Muscle layer of duodenum (tissue), 2 donors: ENCODE data around the gene WFIKKN2.

ENCODE experiments used
- H3K27ac ChIP-seq: one replicate; pipeline ENCODE4 v1.7.0; 2013; ENCODE audit warnings: mild to moderate bottlenecking, low read length
- H3K27me3 ChIP-seq: one replicate; pipeline ENCODE4 v1.7.0; 2013; ENCODE audit warnings: low read depth, mild to moderate bottlenecking, control low read depth, low read length
- H3K36me3 ChIP-seq, 2 donors: one replicate each; pipeline ENCODE4 v1.7.0; 2013; ENCODE audit warnings: low read length in 2 of 2, control low read depth in 1 of 2, mild to moderate bottlenecking in 1 of 2; ENCODE audit not compliant: insufficient read depth in 2 of 2, control insufficient read depth in 1 of 2
- H3K4me1 ChIP-seq, 2 donors: one replicate each; pipeline ENCODE4 v1.7.0; 2013; ENCODE audit warnings: low read length in 2 of 2, mild to moderate bottlenecking in 2 of 2, control low read depth in 1 of 2, moderate library complexity in 1 of 2; ENCODE audit not compliant: insufficient read depth in 2 of 2, control insufficient read depth in 1 of 2
- H3K4me3 ChIP-seq, 2 donors: one replicate each; pipeline ENCODE4 v1.7.0; 2013; ENCODE audit warnings: low read length in 2 of 2, low read depth in 1 of 2, mild to moderate bottlenecking in 1 of 2
- H3K9me3 ChIP-seq, 2 donors: one replicate each; pipeline ENCODE4 v1.7.0; 2013; ENCODE audit warnings: low read length in 2 of 2, control low read depth in 1 of 2, mild to moderate bottlenecking in 1 of 2; ENCODE audit not compliant: control insufficient read depth in 1 of 2
- donor health status: healthy.

Gene WFIKKN2

DNA sequence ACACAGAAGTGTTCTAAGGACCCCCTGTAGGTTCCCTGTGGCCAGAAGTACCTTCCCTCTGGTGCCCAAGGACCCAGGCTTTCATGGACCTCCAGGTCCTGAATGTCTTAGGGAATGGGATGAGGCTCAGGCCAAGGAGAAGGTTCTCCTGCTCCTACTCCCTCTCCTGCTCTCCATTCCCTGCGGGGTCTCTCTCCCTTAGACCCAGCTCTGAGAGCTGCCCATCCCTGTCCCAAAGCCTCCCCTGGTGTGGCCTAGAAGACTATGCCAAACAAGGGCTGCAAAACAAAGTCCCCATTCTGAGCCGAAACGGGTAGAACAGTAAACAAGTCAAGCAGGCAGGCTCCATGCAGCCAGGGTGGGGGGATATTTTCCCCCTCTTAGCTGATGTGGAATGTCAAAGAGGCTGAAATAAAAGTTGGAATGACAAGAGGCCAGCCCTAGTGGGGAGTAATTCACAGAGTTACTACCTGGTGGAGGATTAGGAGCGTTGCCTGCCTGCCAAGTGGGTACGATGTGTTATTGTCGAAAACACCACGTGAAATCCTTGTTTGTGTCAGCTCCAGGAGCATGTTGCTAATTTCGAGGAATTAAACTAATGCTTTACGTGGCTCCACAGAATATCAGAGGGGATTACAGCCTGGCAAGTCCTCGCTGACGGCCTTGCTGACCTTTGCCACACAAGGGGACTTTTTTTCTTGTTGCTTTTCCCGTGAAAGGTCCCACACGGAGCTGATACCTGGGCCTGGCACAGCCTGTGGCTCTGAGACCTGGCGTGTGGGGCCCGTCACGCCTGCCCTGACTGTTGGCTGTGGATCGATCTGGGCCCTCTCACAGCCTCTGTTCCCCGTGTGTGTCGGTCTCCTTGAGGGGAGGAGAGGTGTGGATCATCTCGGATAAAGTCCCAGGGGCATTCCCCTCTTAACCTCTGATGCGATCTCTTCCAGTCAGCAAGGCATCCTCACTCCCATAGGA lies 2.9 kb downstream of the WFIKKN2 start:
- Histone ChIP-seq H3K27me3 (peaks cover 5% of the 10 kb centered on the region), H3K9me3 (no peaks in the 10 kb centered on the region), H3K4me3 (no peak overlapping the region), H3K4me1 (peaks cover 0 to 8% of the 10 kb centered on the region in 2 donors), H3K27ac (no peak overlapping the region), H3K36me3 (no peaks in the 10 kb centered on the region)

DNA sequence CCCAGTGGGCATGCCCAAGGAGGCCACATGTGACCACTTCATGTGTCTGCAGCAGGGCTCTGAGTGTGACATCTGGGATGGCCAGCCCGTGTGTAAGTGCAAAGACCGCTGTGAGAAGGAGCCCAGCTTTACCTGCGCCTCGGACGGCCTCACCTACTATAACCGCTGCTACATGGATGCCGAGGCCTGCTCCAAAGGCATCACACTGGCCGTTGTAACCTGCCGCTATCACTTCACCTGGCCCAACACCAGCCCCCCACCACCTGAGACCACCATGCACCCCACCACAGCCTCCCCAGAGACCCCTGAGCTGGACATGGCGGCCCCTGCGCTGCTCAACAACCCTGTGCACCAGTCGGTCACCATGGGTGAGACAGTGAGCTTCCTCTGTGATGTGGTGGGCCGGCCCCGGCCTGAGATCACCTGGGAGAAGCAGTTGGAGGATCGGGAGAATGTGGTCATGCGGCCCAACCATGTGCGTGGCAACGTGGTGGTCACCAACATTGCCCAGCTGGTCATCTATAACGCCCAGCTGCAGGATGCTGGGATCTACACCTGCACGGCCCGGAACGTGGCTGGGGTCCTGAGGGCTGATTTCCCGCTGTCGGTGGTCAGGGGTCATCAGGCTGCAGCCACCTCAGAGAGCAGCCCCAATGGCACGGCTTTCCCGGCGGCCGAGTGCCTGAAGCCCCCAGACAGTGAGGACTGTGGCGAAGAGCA lies 4.4 kb downstream of the WFIKKN2 start:
- Histone ChIP-seq H3K4me3 (no peak overlapping the region), H3K9me3 (no peaks in the 10 kb centered on the region), H3K4me1 (peaks cover 0 to 4% of the 10 kb centered on the region in 2 donors), H3K27ac (no peak overlapping the region), H3K36me3 (no peaks in the 10 kb centered on the region), H3K27me3 (no peaks in the 10 kb centered on the region)

DNA sequence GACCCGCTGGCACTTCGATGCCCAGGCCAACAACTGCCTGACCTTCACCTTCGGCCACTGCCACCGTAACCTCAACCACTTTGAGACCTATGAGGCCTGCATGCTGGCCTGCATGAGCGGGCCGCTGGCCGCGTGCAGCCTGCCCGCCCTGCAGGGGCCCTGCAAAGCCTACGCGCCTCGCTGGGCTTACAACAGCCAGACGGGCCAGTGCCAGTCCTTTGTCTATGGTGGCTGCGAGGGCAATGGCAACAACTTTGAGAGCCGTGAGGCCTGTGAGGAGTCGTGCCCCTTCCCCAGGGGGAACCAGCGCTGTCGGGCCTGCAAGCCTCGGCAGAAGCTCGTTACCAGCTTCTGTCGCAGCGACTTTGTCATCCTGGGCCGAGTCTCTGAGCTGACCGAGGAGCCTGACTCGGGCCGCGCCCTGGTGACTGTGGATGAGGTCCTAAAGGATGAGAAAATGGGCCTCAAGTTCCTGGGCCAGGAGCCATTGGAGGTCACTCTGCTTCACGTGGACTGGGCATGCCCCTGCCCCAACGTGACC lies 5.0 kb downstream of the WFIKKN2 start:
- H3K36me3 ChIP-seq, result no peaks in the 10 kb centered on the region
- no peaks in the 10 kb centered on the region for H3K27me3 ChIP-seq

DNA sequence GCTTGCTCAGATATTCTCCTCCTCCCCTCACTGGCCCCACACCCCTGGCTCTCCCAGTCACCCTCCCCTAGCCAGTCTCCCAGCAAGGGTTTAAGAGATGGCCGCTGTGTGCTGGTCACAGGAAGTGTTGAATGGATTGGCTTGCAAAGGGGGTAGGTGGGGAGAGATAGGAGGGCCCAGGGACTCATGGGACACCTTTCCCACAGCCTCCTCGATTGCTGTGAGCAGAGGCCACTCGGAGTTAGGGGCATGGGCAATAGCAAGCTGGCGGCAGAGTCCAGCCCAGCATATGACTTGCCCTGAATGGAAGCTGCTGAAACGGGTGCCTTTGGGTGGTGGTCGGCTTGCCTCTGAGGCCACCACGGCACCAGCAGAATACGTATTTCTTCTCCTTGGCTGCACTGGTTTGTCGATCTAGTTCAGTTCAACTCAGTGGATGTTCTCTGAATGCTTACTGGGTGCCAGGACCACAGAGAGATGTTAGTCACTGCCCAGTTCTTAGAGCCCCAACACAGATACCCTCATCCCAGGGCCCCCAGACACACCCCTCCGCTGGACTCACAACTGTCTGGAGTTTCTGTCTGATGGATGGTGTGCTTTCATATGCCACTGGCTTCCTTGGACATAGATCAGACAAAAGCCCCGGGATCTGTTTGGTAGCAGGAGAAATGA lies 6.0 kb downstream of the WFIKKN2 start:
- Histone ChIP-seq H3K27me3 (no peaks in the 10 kb centered on the region), H3K9me3 (no peaks in the 10 kb centered on the region), H3K4me1 (no peaks in the 10 kb centered on the region), H3K4me3 (no peak overlapping the region), H3K27ac (no peak overlapping the region), H3K36me3 (no peaks in the 10 kb centered on the region)

More for the DNA sequence above, 5.0 kb downstream of the WFIKKN2 start:
- H3K4me3 ChIP-seq, result no peak overlapping the region
- no peak overlapping the region for H3K27ac ChIP-seq
- peaks cover 0 to 4% of the 10 kb centered on the region in 2 donors for H3K4me1 ChIP-seq
- no peaks in the 10 kb centered on the region for H3K9me3 ChIP-seq

DNA sequence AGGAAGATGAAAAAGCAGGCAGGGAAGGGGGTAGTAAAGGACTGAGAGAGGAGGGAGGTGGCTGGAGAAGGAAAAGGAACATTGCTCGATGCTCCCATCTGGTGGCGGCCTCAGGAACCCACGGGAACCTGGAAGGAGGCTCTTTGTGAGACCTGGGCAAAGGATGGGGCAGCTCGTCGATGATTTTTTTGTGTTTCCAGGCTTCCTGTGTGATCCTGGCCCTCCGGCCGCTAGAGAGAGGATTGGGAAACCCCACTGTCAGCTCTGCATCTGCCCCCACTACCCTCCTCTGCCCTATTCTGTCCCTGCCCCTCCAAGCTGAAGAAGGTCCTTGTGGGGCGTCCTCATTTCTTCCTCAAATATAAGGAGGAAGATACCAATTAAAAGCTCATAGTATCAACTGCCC lies 6.6 kb downstream of the WFIKKN2 start:
- H3K4me3 ChIP-seq, result no peak overlapping the region
- H3K27me3 ChIP-seq, result no peaks in the 10 kb centered on the region
- no peaks in the 10 kb centered on the region for H3K9me3 ChIP-seq
- H3K36me3 ChIP-seq, result no peaks in the 10 kb centered on the region
- H3K4me1 ChIP-seq, result no peaks in the 10 kb centered on the region
- no peak overlapping the region for H3K27ac ChIP-seq

DNA sequence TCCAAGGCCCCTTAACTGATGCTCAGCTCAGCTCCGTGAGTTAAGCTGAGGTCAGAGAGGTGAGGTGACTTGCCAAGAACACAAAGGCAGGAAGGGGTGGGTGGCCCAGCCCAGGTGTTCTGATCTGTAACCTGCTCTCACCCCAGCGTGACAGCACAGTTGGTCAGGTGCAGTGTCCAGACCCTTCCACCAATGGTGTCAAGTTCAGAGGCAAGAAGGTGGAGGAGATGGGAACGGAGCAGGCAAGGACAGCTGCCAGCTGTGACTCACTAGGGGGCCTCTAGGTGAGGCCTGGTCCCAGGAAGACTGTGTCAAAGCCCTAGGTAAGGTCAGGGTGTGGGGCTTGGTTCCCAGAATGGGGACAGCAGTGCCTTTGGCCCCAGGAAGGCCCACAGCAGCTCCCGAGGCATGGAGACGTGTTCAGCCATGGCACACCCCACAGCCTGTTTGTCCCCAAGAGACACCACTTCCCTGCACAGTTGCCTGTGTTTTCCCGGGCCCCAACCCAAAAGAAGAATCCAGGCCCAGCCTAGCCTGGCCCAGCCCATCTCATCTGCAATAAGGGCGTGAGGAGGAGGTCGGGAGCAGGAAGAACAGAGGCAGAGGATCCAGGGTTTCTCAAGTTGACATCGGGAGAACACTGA lies 7.2 kb downstream of the WFIKKN2 start:
- Histone ChIP-seq H3K4me3 (no peak overlapping the region), H3K36me3 (no peaks in the 10 kb centered on the region), H3K27me3 (no peaks in the 10 kb centered on the region)

DNA sequence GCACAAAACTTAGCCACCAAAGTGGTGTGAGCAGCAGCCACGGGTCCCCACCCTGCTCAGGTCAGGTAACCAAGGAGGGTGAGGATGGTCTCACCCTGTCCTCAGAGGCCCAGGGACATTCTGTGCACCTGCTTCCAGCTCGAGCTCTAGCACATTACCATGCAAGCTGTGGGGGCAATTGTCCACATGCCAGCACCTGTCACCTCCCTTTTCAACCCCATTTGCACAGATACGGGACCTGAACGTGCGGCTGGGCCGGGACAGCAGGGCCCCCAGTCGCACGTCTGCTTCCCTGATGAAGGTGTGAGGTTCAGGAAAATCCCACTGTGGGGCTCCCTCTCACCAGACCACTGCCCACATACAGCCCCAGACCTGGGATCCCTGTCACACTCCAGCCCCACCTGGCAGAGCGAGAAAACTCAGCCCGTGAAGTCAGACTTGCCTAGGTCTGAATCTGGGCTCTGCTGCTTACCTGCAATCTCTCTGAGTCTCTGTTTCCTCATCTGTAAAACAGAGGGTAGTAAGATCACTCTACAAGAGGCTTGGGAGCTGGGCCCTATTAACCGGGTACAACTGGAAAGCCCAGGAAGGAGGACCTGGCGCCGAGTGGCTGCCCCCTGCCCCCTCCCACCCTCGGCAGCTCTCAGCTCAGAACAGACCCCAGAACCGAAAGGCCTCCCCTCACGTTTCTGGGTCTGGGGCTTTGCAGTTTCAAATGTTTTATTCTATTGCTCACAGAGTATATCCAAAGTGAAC lies 7.9 kb downstream of the WFIKKN2 start:
- Histone ChIP-seq H3K27me3 (no peaks in the 10 kb centered on the region), H3K9me3 (no peaks in the 10 kb centered on the region), H3K4me1 (no peaks in the 10 kb centered on the region), H3K27ac (no peak overlapping the region), H3K4me3 (no peak overlapping the region), H3K36me3 (no peaks in the 10 kb centered on the region)

More for the DNA sequence above, 7.2 kb downstream of the WFIKKN2 start:
- Histone ChIP-seq H3K9me3 (no peaks in the 10 kb centered on the region), H3K4me1 (no peaks in the 10 kb centered on the region), H3K27ac (no peak overlapping the region)

DNA sequence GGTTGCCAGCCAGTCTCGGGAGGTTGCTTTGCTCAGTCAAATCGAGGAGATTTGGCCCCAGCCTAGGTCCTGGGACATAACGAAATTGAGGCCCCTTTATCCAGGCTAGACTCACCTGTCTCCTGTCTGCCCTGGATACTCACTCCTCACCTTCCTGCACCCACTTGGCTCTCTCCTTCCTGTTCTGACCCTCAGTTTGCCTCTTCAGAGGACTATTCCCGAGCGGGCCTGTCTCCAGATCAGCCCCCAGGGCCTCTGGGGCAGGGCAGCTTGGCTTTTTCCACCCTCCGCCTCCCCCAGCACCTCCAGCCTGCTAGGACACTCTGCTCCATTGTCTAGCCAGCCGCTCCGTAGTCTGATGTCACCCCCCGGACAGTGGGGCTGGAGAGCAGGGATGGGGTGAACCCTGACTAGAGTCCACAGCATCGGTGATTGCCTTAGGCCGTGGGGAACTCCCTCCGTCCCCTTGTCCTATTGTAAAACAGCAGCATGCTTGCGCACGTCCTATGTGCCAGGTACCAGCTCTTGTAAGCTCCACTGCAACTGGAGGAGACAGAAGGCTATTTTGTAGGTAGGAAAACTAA lies 8.8 kb downstream of the WFIKKN2 start:
- H3K4me3 ChIP-seq, result no peak overlapping the region
- no peaks in the 10 kb centered on the region for H3K36me3 ChIP-seq
- no peaks in the 10 kb centered on the region for H3K9me3 ChIP-seq
- no peaks in the 10 kb centered on the region for H3K27me3 ChIP-seq
- no peak overlapping the region for H3K27ac ChIP-seq
- H3K4me1 ChIP-seq, result no peaks in the 10 kb centered on the region

DNA sequence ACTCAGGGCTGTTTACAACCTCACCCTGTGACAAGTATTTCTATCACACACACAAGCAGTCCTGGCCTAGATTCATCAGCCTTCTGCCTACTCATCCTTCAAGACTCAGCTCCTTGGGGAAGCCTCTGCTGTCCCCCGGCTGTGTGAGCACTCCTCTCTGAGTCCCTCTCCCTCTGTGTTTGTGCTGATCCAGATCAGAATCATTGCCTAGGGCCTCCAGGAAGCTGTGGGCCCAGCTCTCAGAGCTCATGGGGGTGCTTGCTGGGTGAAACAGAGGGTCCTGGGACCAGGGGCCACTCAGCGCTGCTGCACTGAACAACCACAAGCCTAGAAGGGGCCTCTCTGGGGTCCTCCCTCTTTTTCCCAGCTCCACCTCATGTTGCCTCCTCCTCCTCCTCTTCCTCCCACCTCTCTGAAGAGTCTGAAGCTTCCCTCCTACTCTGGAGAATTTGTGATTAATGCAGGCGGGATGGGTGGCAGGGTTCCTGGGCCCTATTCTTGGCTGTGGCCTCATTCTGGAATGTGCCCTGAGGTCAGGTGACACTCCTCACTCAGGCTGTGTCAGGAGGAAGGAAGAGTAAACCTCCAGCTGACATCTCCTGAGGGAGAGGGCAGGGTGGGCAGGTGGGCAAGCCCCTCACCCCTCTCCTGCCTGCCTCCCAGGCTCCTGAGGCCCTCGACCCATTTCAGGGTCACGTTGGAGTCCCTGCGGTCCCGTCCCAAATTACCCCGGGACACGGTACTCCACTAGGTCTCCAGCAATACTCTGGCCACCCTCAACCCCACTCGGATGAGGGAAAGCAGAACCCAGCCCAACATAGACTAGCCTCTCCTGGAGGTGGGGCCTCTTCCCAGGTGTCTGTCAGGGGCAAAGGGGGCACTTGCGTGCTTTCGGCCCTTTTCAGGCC lies 10.1 kb downstream of the WFIKKN2 start:
- H3K36me3 ChIP-seq, result no peaks in the 10 kb centered on the region
- H3K27ac ChIP-seq, result no peak overlapping the region
- no peaks in the 10 kb centered on the region for H3K27me3 ChIP-seq
- no peak overlapping the region for H3K4me3 ChIP-seq
- H3K9me3 ChIP-seq, result no peaks in the 10 kb centered on the region
- no peaks in the 10 kb centered on the region for H3K4me1 ChIP-seq
